ENCODE data around the gene MEF2D.

The MEF2D gene

GRCh38 chr1:156429313-156430060 is 71.1 kb downstream of the MEF2D start:
- FAIRE-seq = no peak
- TF ChIP-seq POLR2AphosphoS5 (IDR thresholded peaks at IDR 0.05; ENCODE audit: low read depth, low read length) (no peak), TAF1 (IDR thresholded peaks at IDR 0.05; ENCODE audit: borderline replicate concordance, low read depth, low read length) (no peak), POLR2A (IDR thresholded peaks at IDR 0.05; ENCODE audit: low read depth, low read length) (no peak)
- DNase-seq (ENCODE audit: insufficient read length) = no peak

- TF ChIP-seq POLR2A (IDR thresholded peaks at IDR 0.05; ENCODE audit: low read depth, low read length) = no peak
- TF ChIP-seq POLR2AphosphoS5 (IDR thresholded peaks at IDR 0.05; ENCODE audit: low read depth, low read length) = no peak
- TF ChIP-seq TAF1 (IDR thresholded peaks at IDR 0.05; ENCODE audit: borderline replicate concordance, low read depth, low read length) = no peak
- DNase-seq (ENCODE audit: insufficient read length) (no peak), FAIRE-seq (no peak)
Observed at GRCh38 chr1:156428746-156429288, 71.8 kb downstream of the MEF2D start.

GRCh38 chr1:156427957-156428356 is 72.6 kb downstream of the MEF2D start:
- no peak for DNase-seq (ENCODE audit: insufficient read length)
- FAIRE-seq = no peak
- TF ChIP-seq POLR2AphosphoS5 (IDR thresholded peaks at IDR 0.05; ENCODE audit: low read depth, low read length) = no peak
- no peak for TF ChIP-seq POLR2A (IDR thresholded peaks at IDR 0.05; ENCODE audit: low read depth, low read length)

- no peak for TF ChIP-seq POLR2AphosphoS5 (IDR thresholded peaks at IDR 0.05; ENCODE audit: low read depth, low read length)
- no peak for FAIRE-seq
- DNase-seq (ENCODE audit: insufficient read length) = no peak
Observed at GRCh38 chr1:156425943-156426342, 74.6 kb downstream of the MEF2D start.

- TF ChIP-seq POLR2A (IDR thresholded peaks at IDR 0.05; ENCODE audit: low read depth, low read length) (no peak), POLR2AphosphoS5 (IDR thresholded peaks at IDR 0.05; ENCODE audit: low read depth, low read length) (no peak), TAF1 (IDR thresholded peaks at IDR 0.05; ENCODE audit: borderline replicate concordance, low read depth, low read length) (no peak)
- DNase-seq (ENCODE audit: insufficient read length) = no peak
- no peak for FAIRE-seq
Observed at GRCh38 chr1:156424806-156425432, 75.7 kb downstream of the MEF2D start.

- FAIRE-seq = no peak
Observed at GRCh38 chr1:156423422-156424352, 76.9 kb downstream of the MEF2D start.

GRCh38 chr1:156422602-156423091 is 77.9 kb downstream of the MEF2D start:
- no peak for TF ChIP-seq TAF1 (IDR thresholded peaks at IDR 0.05; ENCODE audit: borderline replicate concordance, low read depth, low read length)
- TF ChIP-seq POLR2AphosphoS5 (IDR thresholded peaks at IDR 0.05; ENCODE audit: low read depth, low read length) = no peak
- no peak for TF ChIP-seq POLR2A (IDR thresholded peaks at IDR 0.05; ENCODE audit: low read depth, low read length)
- no peak for FAIRE-seq
- DNase-seq (ENCODE audit: insufficient read length) = no peak

More at GRCh38 chr1:156423422-156424352, 76.9 kb downstream of the MEF2D start:
- TF ChIP-seq POLR2A (IDR thresholded peaks at IDR 0.05; ENCODE audit: low read depth, low read length) = no peak
- TF ChIP-seq TAF1 (IDR thresholded peaks at IDR 0.05; ENCODE audit: borderline replicate concordance, low read depth, low read length) = no peak
- no peak for TF ChIP-seq POLR2AphosphoS5 (IDR thresholded peaks at IDR 0.05; ENCODE audit: low read depth, low read length)
- no peak for DNase-seq (ENCODE audit: insufficient read length)

GRCh38 chr1:156421939-156422601 is 78.5 kb downstream of the MEF2D start:
- DNase-seq (ENCODE audit: insufficient read length) = no peak
- no peak for TF ChIP-seq POLR2A (IDR thresholded peaks at IDR 0.05; ENCODE audit: low read depth, low read length)
- no peak for TF ChIP-seq TAF1 (IDR thresholded peaks at IDR 0.05; ENCODE audit: borderline replicate concordance, low read depth, low read length)
- no peak for TF ChIP-seq POLR2AphosphoS5 (IDR thresholded peaks at IDR 0.05; ENCODE audit: low read depth, low read length)
- FAIRE-seq = no peak

- peak; percentile 97 for DNase-seq (ENCODE audit: insufficient read length)
- peak; percentile 89 for FAIRE-seq
- TF ChIP-seq POLR2A (IDR thresholded peaks at IDR 0.05; ENCODE audit: low read depth, low read length) = peak; percentile 85
- peak; percentile 66; the same call in 1 of the 2 replicates for TF ChIP-seq POLR2AphosphoS5 (IDR thresholded peaks at IDR 0.05; ENCODE audit: low read depth, low read length)
- TF ChIP-seq TAF1 (IDR thresholded peaks at IDR 0.05; ENCODE audit: borderline replicate concordance, low read depth, low read length) = 0 out of 2 replicates have a peak, but pooled peaks have one; percentile 51
Observed at GRCh38 chr1:156421062-156421938, 79.3 kb downstream of the MEF2D start.

Measured in GM12892 (cell line).